ENCODE data around the gene TANC1.
A peak's percentile ranks its signal among the peaks of the same experiment; 100 is the strongest.

Gene TANC1

GRCh38 chr2:159072795-159073194 is 104.4 kb downstream of the TANC1 start:
- no peak overlapping the region for H3K27ac ChIP-seq
- TF ChIP-seq CTCF (conservative IDR thresholded peaks at IDR 0.05): no peak

- H3K27ac ChIP-seq: no peak overlapping the region
- no peak for TF ChIP-seq CTCF (conservative IDR thresholded peaks at IDR 0.05)
Observed at GRCh38 chr2:159073256-159073655, 104.8 kb downstream of the TANC1 start.

- H3K27ac ChIP-seq: no peak overlapping the region
- TF ChIP-seq CTCF (conservative IDR thresholded peaks at IDR 0.05): no peak
Observed at GRCh38 chr2:159074605-159075004, 106.2 kb downstream of the TANC1 start.

GRCh38 chr2:159075727-159076126 is 107.3 kb downstream of the TANC1 start:
- no peak overlapping the region; the same call in 1 of the 2 replicates for H3K27ac ChIP-seq
- TF ChIP-seq CTCF (conservative IDR thresholded peaks at IDR 0.05): no peak

GRCh38 chr2:159076241-159076640 is 107.8 kb downstream of the TANC1 start:
- no peak overlapping the region; the same call in 1 of the 2 replicates for H3K27ac ChIP-seq
- no peak for TF ChIP-seq CTCF (conservative IDR thresholded peaks at IDR 0.05)

GRCh38 chr2:159077869-159078268 is 109.4 kb downstream of the TANC1 start:
- no peak overlapping the region for H3K27ac ChIP-seq
- no peak for TF ChIP-seq CTCF (conservative IDR thresholded peaks at IDR 0.05)

- H3K27ac ChIP-seq: no peak overlapping the region
- TF ChIP-seq CTCF (conservative IDR thresholded peaks at IDR 0.05): no peak
Observed at GRCh38 chr2:159078443-159078842, 110.0 kb downstream of the TANC1 start.

- TF ChIP-seq CTCF (conservative IDR thresholded peaks at IDR 0.05): no peak
- peak overlapping the region; percentile 82 for H3K27ac ChIP-seq
Observed at GRCh38 chr2:159080641-159081040, 112.2 kb downstream of the TANC1 start.

Data from VCaP (cell line).